NOMO-1 treated with dmso at 0.1 percent for 144 hours (cell line): ENCODE data around the gene MMEL1.

Experiments used
- DNase-seq: peaks from one replicate; lab custom pipeline; 2025; ENCODE audit not compliant: unreplicated experiment; lab: John Stamatoyannopoulos, UW

Gene MMEL1

GRCh38 chr1:2547210-2548067 lies 85.4 kb downstream of the MMEL1 start:
- DNase-seq = peak; percentile 15

DNA sequence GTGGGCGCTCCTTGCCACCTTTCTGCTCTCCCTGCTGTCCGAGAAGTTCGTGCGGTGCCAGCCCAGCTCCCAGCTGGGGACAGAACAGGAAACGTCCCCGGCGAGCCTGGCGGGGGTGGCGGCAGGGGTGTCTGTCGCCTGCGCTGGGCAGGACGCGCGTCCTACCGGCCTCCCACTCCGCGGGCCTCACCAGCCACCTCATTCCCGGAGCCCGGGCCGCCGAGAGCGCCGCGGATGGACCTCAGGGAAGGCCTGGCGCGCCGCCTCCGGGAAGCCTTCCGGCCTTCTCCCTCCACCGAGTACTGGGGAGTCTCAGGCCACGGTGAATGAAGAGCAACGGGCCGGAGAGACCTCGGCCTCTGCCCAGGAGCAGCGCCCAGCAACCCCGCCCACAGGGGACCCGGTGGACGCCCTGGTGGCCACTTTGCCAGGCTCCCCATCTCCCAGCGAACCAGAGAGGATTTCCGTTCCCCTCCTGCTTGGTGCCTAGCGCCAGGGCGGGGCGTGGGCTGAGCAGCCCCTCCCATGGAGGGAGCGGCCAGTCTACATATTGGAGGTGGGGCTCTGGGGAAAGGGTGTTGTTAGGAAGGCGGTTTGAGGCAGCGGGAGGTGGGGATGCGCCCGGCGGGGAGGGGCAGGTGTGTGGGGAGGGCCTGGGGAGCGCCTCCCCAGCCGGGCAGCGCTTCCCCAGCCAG lies 86.2 kb downstream of the MMEL1 start:
- DNase-seq = peak; percentile 93

DNA sequence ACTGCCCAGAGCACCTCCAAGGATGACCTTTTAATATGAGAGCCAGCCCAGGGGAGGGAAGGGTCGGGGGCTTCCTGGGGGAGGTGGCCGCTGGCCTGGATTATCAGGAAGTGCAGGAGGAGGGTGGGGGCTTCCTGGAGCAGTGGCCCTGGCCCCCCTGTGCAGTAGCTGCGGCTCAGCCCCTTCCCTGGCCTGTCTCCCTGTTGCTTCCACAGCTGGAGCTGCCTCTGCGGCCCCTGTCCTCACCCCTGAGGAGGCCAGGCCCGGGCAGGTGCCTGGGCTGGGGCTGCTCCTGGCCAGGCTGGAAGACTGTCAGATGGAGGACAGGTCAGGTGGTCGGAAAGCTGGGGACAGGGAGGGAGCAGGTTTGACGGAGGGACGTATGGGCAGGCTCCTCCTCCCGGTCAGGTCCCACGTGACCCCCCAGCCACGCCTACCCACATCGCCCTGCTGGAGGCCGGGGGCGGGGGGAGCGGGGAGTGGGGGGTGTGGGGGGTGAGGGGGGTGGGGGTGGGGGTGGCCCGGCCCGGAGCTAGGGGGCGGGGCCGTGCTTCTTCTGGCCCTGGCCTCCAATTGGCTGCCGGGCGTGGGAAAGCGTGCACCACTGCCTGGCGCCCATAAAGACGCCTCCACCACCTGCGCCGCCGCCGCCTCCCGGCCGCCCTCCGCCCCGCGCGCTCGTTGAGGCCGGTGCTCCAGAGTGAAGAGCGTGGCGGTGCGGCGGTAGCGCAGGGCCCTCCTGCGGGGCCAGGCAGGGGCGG lies 86.9 kb downstream of the MMEL1 start:
- peak; percentile 86 for DNase-seq

DNA sequence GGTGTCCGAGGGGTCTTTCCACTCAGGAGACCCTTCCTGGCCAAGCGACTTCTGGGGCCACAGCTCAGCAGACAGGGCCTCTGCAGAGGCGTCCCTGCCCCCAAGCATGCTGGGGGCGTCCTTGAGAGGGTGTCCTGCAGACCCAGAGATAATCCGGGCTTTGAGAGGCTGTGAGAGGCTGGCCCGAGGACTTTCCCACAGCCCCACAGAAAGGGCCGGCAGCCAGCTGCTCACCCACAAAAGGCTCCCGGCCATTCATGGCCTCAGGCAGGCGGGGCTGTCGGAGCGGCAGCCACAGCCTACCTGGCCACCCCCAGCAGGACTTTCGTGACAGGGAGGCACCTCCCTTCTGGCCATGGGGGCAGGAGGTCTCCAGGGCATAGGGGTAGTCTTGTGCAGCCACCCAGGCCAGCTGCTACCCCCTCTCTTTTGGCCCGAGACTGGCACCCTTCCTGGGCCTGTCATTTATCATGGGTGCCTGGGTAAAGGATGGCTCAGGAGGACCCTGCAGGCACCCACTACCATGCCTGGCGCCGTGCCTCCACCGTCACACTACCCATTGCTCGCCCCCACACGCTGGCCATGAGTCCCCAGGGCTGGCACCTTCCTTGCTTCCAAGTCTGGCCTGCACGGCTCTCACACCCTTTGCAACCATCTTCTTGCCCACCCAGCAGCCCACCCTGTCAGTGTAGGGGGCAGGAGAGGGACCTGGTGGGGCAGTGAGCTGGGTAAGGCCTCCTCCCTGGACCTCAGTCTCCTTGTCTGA lies 87.8 kb downstream of the MMEL1 start:
- DNase-seq = no peak

DNA sequence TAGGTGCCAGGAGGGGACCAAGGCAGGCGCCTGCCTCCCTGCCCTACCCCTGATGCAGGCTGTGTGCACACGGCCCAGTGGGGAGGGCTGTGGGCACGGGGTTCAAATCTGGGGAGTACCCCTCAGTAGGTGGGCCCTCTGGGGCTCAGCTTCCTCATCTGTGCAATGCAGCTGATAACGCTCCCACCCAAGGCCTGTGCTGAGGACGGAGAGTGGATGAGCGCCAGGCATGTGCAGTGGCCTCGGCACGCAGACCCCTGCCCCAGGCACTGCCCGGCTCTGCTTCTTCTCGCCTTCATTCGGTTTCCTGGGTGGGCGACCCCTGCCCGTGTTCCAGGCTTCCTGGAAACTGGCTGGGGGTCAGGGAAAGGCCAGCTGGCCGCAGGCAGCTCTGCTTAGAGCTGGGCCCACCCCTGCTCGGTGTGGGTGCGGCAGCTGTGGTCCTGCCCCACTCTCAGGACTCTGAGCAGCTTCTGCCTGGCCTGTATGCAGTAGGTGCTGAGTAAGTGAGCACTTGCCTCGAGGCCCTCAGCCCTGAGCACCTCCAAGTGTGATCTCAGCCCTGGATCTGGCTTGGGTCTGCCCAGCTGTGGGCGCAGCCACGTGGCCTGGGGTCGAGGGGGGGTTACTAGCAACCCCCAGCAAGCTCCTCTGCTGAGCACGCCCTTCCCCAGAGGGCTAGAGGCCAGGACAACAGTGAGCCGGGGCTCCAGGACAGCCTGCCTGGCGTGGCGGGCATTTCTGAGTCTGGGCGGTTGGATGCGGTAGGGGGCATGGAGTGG lies 88.5 kb downstream of the MMEL1 start:
- no peak for DNase-seq

- no peak for DNase-seq
Measured at GRCh38 chr1:2543543-2544092, 89.2 kb downstream of the MMEL1 start.

- DNase-seq = no peak
Measured at GRCh38 chr1:2542246-2542915, 90.4 kb downstream of the MMEL1 start.

- DNase-seq = no peak
Measured at GRCh38 chr1:2541619-2542245, 91.1 kb downstream of the MMEL1 start.

DNA sequence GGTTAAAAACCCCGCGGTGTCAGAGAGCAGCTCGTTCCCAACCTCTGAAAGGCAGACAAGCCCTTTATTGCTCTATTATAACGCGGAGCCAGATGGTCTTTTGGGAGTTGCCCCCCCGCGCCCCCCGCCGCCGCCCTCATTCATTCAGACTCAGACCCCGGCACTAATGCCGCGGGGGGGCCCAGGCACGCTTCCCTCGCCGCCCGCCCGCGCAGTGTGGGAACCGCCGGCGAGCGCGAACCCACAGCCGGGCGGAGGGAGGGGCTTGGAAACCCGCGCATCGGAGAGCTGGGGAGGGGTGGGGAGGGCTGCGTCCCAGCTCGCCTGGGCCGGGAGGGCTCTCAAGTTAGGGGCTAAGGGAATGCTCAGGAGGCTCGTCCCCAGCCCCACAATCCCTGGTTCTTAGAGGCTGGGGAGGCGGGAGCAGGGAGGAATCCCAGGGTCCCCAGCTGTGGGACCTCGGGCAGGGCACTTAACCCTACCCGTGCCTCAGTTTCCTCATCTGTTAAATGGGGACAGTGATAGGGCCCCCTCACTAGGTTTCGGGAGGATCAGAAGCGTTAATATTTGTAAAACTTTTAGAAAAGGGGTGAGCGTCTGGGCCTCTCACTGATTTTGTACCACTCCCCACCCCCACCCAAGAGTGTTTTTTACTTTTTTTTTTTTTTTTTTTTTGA lies 91.9 kb downstream of the MMEL1 start:
- no peak for DNase-seq
